ENCODE measurements around the gene TAF9B.
A peak's percentile ranks its signal among the peaks of the same experiment; 100 is the strongest.
"Not testable (repeated sequence)": the region's sequence is repeated elsewhere in the genome, so short reads cannot be mapped to it uniquely, and the experiment has no call there.

TAF9B gene

GRCh38 chrX:78129714-78130113 is 9.7 kb downstream of the TAF9B start:
- H3K9me3 Mint-ChIP-seq, result no peaks in the 10 kb centered on the region
- H3K27ac Mint-ChIP-seq, result no peak overlapping the region
- H3K4me3 Mint-ChIP-seq, result no peak overlapping the region
- H3K4me1 Mint-ChIP-seq (ENCODE audit: low read depth), result peaks cover 11% of the 10 kb centered on the region
- peaks cover 40% of the 10 kb centered on the region for H3K36me3 Mint-ChIP-seq (ENCODE audit: low read depth)
- no peaks in the 10 kb centered on the region for H3K27me3 Mint-ChIP-seq (ENCODE audit: low read depth)

- Mint-ChIP-seq H3K4me1 (ENCODE audit: low read depth) (peaks cover 19% of the 10 kb centered on the region), H3K36me3 (ENCODE audit: low read depth) (peaks cover 59% of the 10 kb centered on the region)
- H3K4me3 Mint-ChIP-seq; H3K27me3 Mint-ChIP-seq (ENCODE audit: low read depth); H3K27ac Mint-ChIP-seq; H3K9me3 Mint-ChIP-seq: not testable (repeated sequence)
These were observed 13.7 kb downstream of the TAF9B start for GRCh38 chrX:78125781-78126180.

DNA sequence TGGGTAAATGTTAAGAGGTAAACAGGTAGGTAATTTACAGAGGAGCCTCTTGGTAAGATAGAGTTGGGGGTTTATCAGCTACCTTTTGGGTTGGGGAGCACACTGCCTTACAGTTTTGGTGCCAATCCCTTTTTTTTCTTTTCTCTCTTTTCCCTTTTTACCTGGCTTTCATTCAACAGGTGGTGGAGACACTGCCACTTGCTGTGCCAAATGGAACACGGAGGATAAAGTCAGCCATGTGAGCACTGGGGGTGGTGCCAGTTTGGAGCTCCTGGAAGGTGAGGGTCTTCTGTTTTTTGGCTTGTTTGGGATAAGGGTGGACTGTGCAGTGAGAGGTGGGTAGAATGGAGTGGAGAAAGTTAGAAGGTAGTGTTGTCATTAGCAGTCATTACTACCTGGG is 14.3 kb downstream of the TAF9B start:
- Mint-ChIP-seq H3K36me3 (ENCODE audit: low read depth) (peaks cover 57% of the 10 kb centered on the region), H3K4me1 (ENCODE audit: low read depth) (peaks cover 18% of the 10 kb centered on the region), H3K27me3 (ENCODE audit: low read depth) (no peaks in the 10 kb centered on the region), H3K27ac (no peak overlapping the region), H3K9me3 (no peaks in the 10 kb centered on the region), H3K4me3 (no peak overlapping the region)

GRCh38 chrX:78124307-78124706 is 15.1 kb downstream of the TAF9B start:
- H3K9me3 Mint-ChIP-seq, result no peaks in the 10 kb centered on the region
- H3K27me3 Mint-ChIP-seq (ENCODE audit: low read depth), result no peaks in the 10 kb centered on the region
- peaks cover 24% of the 10 kb centered on the region for H3K4me1 Mint-ChIP-seq (ENCODE audit: low read depth)
- peaks cover 61% of the 10 kb centered on the region for H3K36me3 Mint-ChIP-seq (ENCODE audit: low read depth)
- H3K4me3 Mint-ChIP-seq, result no peak overlapping the region
- H3K27ac Mint-ChIP-seq, result peak overlapping the region; percentile 17

GRCh38 chrX:78123190-78123589 is 16.3 kb downstream of the TAF9B start:
- H3K36me3 Mint-ChIP-seq (ENCODE audit: low read depth), result peaks cover 67% of the 10 kb centered on the region
- H3K27me3 Mint-ChIP-seq (ENCODE audit: low read depth), result no peaks in the 10 kb centered on the region
- no peak overlapping the region for H3K4me3 Mint-ChIP-seq
- no peaks in the 10 kb centered on the region for H3K9me3 Mint-ChIP-seq
- peaks cover 25% of the 10 kb centered on the region for H3K4me1 Mint-ChIP-seq (ENCODE audit: low read depth)
- peak overlapping the region; percentile 82 for H3K27ac Mint-ChIP-seq

GRCh38 chrX:78119521-78120227 is 19.8 kb downstream of the TAF9B start:
- Mint-ChIP-seq H3K4me3 (peak overlapping the region; percentile 42), H3K27me3 (ENCODE audit: low read depth) (no peaks in the 10 kb centered on the region), H3K36me3 (ENCODE audit: low read depth) (peaks cover 74% of the 10 kb centered on the region), H3K9me3 (no peaks in the 10 kb centered on the region), H3K4me1 (ENCODE audit: low read depth) (peaks cover 37% of the 10 kb centered on the region), H3K27ac (peak overlapping the region; percentile 34)

- Mint-ChIP-seq H3K4me1 (ENCODE audit: low read depth) (peaks cover 34% of the 10 kb centered on the region), H3K27ac (peak overlapping the region; percentile 26), H3K36me3 (ENCODE audit: low read depth) (peaks cover 68% of the 10 kb centered on the region)
These were observed 20.8 kb downstream of the TAF9B start for GRCh38 chrX:78118628-78119027.

GRCh38 chrX:78116766-78117165 is 22.7 kb downstream of the TAF9B start:
- no peak overlapping the region for H3K4me3 Mint-ChIP-seq
- peaks cover 59% of the 10 kb centered on the region for H3K36me3 Mint-ChIP-seq (ENCODE audit: low read depth)
- peaks cover 34% of the 10 kb centered on the region for H3K4me1 Mint-ChIP-seq (ENCODE audit: low read depth)
- H3K27ac Mint-ChIP-seq, result peak overlapping the region; percentile 83
- no peaks in the 10 kb centered on the region for H3K9me3 Mint-ChIP-seq
- no peaks in the 10 kb centered on the region for H3K27me3 Mint-ChIP-seq (ENCODE audit: low read depth)

More at GRCh38 chrX:78118628-78119027, 20.8 kb downstream of the TAF9B start:
- H3K27me3 Mint-ChIP-seq (ENCODE audit: low read depth), result no peaks in the 10 kb centered on the region
- H3K4me3 Mint-ChIP-seq, result no peak overlapping the region
- H3K9me3 Mint-ChIP-seq, result no peaks in the 10 kb centered on the region

DNA sequence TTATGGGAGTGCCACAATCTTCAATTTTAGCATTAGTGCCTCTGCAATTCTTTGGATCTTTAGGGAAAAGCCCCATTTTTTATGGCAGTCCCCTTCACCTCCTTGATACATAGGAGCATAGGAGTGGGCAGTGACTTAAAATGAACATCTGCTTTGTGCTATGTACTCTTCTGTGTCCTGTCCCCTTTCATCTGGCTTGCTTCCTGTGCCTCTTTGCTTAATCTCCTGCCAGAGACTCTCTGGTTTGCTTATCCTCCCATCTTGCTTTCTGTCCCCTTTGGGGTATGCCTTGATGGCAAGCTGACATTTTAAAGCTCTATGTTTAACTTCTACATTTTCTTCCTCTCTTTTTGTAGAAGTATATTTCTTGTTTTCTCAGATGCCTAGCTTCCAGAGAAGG is 23.1 kb downstream of the TAF9B start:
- H3K9me3 Mint-ChIP-seq, result no peaks in the 10 kb centered on the region
- H3K36me3 Mint-ChIP-seq (ENCODE audit: low read depth), result peaks cover 60% of the 10 kb centered on the region
- H3K27me3 Mint-ChIP-seq (ENCODE audit: low read depth), result no peaks in the 10 kb centered on the region
- H3K27ac Mint-ChIP-seq, result peak overlapping the region; percentile 83
- no peak overlapping the region for H3K4me3 Mint-ChIP-seq
- peaks cover 36% of the 10 kb centered on the region for H3K4me1 Mint-ChIP-seq (ENCODE audit: low read depth)

DNA sequence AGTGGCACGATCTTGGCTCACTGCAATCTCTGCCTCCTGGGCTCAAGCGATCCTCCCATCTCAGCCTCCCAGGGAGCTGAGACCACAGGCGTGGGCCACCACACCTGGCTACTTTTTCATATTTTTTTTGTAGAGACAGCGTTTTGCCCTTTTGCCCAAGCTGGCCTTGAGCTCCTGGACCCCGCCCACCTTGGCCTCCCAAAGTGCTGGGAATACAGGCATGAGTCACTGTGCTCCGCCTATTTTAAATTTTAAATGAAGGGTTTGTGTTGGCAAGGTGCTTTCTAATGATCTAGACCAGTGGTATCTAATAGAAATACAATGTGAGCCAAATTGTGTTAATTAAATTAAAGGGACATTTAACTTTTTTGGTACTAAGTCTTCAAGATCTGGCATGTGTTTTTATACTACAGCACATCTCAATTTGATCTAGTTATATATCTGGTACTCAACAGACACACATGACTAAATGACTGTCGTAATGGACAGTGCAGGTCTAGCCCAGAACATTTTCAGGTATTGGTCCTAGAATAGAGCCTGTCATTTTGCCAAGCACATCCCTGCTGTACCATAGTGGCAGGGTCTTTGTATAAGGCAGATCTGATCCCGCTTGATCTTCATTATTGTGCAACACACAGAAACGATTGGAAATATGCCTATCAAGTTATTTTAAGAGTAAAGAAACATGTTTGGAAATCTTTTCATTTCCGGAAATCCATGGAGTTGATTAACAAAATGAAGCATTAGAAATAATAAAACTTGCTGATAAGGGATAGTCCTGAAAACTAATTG is 28.1 kb downstream of the TAF9B start:
- Mint-ChIP-seq H3K4me3 (peak overlapping the region; percentile 37), H3K27ac (no peak overlapping the region), H3K4me1 (ENCODE audit: low read depth) (peaks cover 40% of the 10 kb centered on the region), H3K36me3 (ENCODE audit: low read depth) (peaks cover 48% of the 10 kb centered on the region), H3K9me3 (no peaks in the 10 kb centered on the region), H3K27me3 (ENCODE audit: low read depth) (no peaks in the 10 kb centered on the region)

DNA sequence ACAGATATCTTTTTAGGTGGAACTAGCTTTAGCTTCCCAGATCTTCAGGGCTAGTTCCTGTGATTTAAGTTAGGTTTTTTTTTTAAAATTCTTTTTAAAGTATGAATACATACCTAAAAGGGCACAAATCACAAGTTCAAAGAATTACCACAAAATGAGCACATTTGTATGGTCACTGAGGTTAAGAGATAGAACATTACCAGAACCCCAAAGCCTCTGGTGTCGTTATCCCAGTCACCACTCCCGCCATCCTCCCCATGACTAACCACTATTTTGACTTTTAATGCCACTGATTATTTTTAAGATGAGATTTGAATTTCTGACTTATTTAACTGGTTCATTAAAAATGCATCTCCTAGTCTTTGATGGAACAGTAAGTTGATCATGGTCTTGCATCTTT is 30.0 kb downstream of the TAF9B start:
- no peaks in the 10 kb centered on the region for H3K27me3 Mint-ChIP-seq (ENCODE audit: low read depth)
- H3K4me3 Mint-ChIP-seq, result peak overlapping the region; percentile 92
- H3K4me1 Mint-ChIP-seq (ENCODE audit: low read depth), result peaks cover 44% of the 10 kb centered on the region
- H3K9me3 Mint-ChIP-seq, result no peaks in the 10 kb centered on the region
- H3K27ac Mint-ChIP-seq, result peak overlapping the region; percentile 67
- H3K36me3 Mint-ChIP-seq (ENCODE audit: low read depth), result peaks cover 51% of the 10 kb centered on the region

DNA sequence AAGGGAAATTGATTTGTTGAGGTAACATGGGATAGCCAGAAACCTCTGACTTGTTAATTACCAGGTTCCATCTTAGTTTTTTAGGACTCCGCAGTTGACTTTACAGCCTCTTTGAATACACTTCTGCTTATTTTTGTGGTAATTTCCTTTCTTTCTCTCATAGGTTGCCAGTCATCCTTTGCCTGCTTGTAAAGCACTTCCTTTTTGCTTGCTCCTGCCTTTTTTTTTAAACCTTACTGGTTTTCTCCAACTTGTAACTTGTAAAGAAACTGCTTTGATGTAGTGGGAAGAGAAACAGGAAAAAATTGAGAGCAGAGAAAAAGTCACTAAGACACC is 32.8 kb downstream of the TAF9B start:
- H3K27me3 Mint-ChIP-seq (ENCODE audit: low read depth), result no peaks in the 10 kb centered on the region
- peaks cover 54% of the 10 kb centered on the region for H3K4me1 Mint-ChIP-seq (ENCODE audit: low read depth)
- peaks cover 41% of the 10 kb centered on the region for H3K36me3 Mint-ChIP-seq (ENCODE audit: low read depth)
- H3K27ac Mint-ChIP-seq, result peak overlapping the region; percentile 87
- peak overlapping the region; percentile 92 for H3K4me3 Mint-ChIP-seq
- H3K9me3 Mint-ChIP-seq, result no peaks in the 10 kb centered on the region

DNA sequence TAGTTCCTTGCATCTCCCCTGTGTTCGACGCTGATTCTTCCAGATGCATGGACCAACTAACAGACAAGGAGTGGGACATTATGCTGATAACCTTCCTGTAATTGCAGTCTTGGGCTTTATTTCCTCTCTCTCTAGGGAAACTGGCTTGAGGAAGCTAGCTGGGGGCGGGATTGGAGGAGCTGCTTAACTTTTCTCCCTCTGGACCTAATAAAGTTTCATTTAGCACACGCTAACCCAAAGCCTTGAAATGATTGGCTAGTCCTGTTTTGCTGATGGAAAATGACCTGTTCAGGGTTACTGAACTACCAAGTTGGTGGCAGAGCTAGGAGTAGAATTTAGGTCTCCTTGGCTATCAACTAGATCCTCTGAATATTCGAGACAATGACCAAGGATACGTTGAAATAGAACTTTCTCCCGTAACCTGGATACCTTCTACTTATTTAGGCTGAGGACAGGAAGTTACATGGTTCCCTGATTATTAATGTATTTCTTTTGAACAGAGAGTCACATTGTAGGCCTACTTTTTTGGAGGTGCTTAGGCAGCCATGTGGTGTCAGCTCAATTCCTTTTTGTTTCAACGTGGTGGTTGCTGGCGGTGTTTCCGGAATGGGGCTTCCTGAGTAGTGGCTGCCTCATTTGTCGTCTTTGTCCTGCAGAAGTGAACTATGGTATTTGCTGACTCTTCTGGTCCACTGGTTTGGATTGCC is 33.4 kb downstream of the TAF9B start:
- Mint-ChIP-seq H3K9me3 (no peaks in the 10 kb centered on the region), H3K4me1 (ENCODE audit: low read depth) (peaks cover 54% of the 10 kb centered on the region), H3K27ac (peak overlapping the region; percentile 87), H3K36me3 (ENCODE audit: low read depth) (peaks cover 37% of the 10 kb centered on the region), H3K27me3 (ENCODE audit: low read depth) (no peaks in the 10 kb centered on the region), H3K4me3 (peak overlapping the region; percentile 92)

- peak overlapping the region; percentile 87 for H3K27ac Mint-ChIP-seq
- peaks cover 49% of the 10 kb centered on the region for H3K4me1 Mint-ChIP-seq (ENCODE audit: low read depth)
- H3K27me3 Mint-ChIP-seq (ENCODE audit: low read depth), result no peaks in the 10 kb centered on the region
- H3K36me3 Mint-ChIP-seq (ENCODE audit: low read depth), result peaks cover 35% of the 10 kb centered on the region
- H3K9me3 Mint-ChIP-seq, result no peaks in the 10 kb centered on the region
- H3K4me3 Mint-ChIP-seq, result peak overlapping the region; percentile 92
These were observed 34.8 kb downstream of the TAF9B start for GRCh38 chrX:78104447-78105176.

Measured in T-helper 1 cell treated with Interleukin-12 subunit alpha and Interleukin-12 subunit beta and Interleukin-4 antibody, amounts not matched to agents 30 μg/mL and 1 μg/mL, for 36 hours (primary cell).